ENCODE measurements around the gene PLCB1.

Gene PLCB1

GRCh38 chr20:8749986-8750385 lies 617.9 kb downstream of the PLCB1 start:
- DNase-seq = no peak

GRCh38 chr20:8755340-8756118 lies 623.5 kb downstream of the PLCB1 start:
- DNase-seq = no peak

GRCh38 chr20:8756410-8756809 lies 624.3 kb downstream of the PLCB1 start:
- no peak for DNase-seq

GRCh38 chr20:8757146-8757545 lies 625.1 kb downstream of the PLCB1 start:
- no peak for DNase-seq

- peak; percentile 44 for DNase-seq
Measured at GRCh38 chr20:8764344-8764962, 632.4 kb downstream of the PLCB1 start.

- DNase-seq = no peak
Measured at GRCh38 chr20:8766868-8767390, 634.9 kb downstream of the PLCB1 start.

GRCh38 chr20:8774412-8774811 lies 642.3 kb downstream of the PLCB1 start:
- DNase-seq = no peak

- DNase-seq = no peak
Measured at GRCh38 chr20:8777911-8778310, 645.8 kb downstream of the PLCB1 start.

- DNase-seq = no peak
Measured at GRCh38 chr20:8778387-8778786, 646.3 kb downstream of the PLCB1 start.

- DNase-seq = no peak
Measured at GRCh38 chr20:8780915-8781314, 648.8 kb downstream of the PLCB1 start.

- no peak for DNase-seq
Measured at GRCh38 chr20:8782804-8783203, 650.7 kb downstream of the PLCB1 start.

GRCh38 chr20:8783734-8784133 lies 651.7 kb downstream of the PLCB1 start:
- DNase-seq = no peak

GRCh38 chr20:8786383-8786782 lies 654.3 kb downstream of the PLCB1 start:
- no peak for DNase-seq

- DNase-seq = no peak
Measured at GRCh38 chr20:8787090-8787489, 655.0 kb downstream of the PLCB1 start.

- DNase-seq = no peak
Measured at GRCh38 chr20:8788275-8788674, 656.2 kb downstream of the PLCB1 start.

GRCh38 chr20:8788831-8789230 lies 656.8 kb downstream of the PLCB1 start:
- DNase-seq = no peak

GRCh38 chr20:8790442-8791074 lies 658.5 kb downstream of the PLCB1 start:
- peak; percentile 80 for DNase-seq

- DNase-seq = no peak
Measured at GRCh38 chr20:8795404-8795803, 663.3 kb downstream of the PLCB1 start.

- no peak for DNase-seq
Measured at GRCh38 chr20:8796088-8796660, 664.1 kb downstream of the PLCB1 start.

- no peak for DNase-seq
Measured at GRCh38 chr20:8798505-8798904, 666.4 kb downstream of the PLCB1 start.

GRCh38 chr20:8800089-8800488 lies 668.0 kb downstream of the PLCB1 start:
- DNase-seq = no peak

GRCh38 chr20:8801686-8802085 lies 669.6 kb downstream of the PLCB1 start:
- DNase-seq = no peak

- DNase-seq = peak; percentile 17
Measured at GRCh38 chr20:8803065-8803464, 671.0 kb downstream of the PLCB1 start.

GRCh38 chr20:8803941-8804340 lies 671.9 kb downstream of the PLCB1 start:
- no peak for DNase-seq

Measured in eye (tissue), 1 donor.